ENCODE measurements around the gene STN1. TPM values are rescaled to one million over a fixed set of nuclear protein-coding genes. Genes with fewer than 3 reads are reported as not detected.

Gene STN1
- total RNA-seq, 1 experiment from 2014 or later: 74.7 TPM

GRCh38 chr10:103881416-103882284 lies 36.3 kb downstream of the STN1 start:
- no peaks in the 10 kb centered on the region for H3K79me2 ChIP-seq (ENCODE audit: insufficient read depth, low read length)
- POLR2A ChIA-PET: no interaction called here
- no peak overlapping the region for H2AFZ ChIP-seq (ENCODE audit: low read depth, low read length, poor library complexity, severe bottlenecking)
- intact Hi-C loops (cut with micrococcal nuclease): no loop called here
- H3K4me2 ChIP-seq (ENCODE audit: low read length): no peak overlapping the region
- no peak overlapping the region for H3K4me3 ChIP-seq (replicated peaks in 1 of 2; ENCODE audit: low read depth in 1 of 2, low read length in 2 of 2)
- H3K27ac ChIP-seq (ENCODE audit: low read depth, low read length): no peak overlapping the region
- BruUV-seq (replicated peaks): no TSS peak
- TF ChIP-seq TCF7L2 (IDR thresholded peaks at IDR 0.05; ENCODE audit: borderline replicate concordance, extremely low read depth, insufficient read depth, insufficient read length): no peak
- TF ChIP-seq EGR1 (IDR thresholded peaks at IDR 0.05; ENCODE audit: low read depth): no peak
- no peak for TF ChIP-seq ZNF274 (IDR thresholded peaks at IDR 0.05; ENCODE audit: low read depth, low read length)
- TF ChIP-seq CBX3 (IDR thresholded peaks at IDR 0.05; ENCODE audit: low read depth): no peak
- no peak for TF ChIP-seq SP1 (IDR thresholded peaks at IDR 0.05; ENCODE audit: low read depth)
- no peak for TF ChIP-seq SIN3A (IDR thresholded peaks at IDR 0.05; ENCODE audit: low read depth)
- no peak for TF ChIP-seq FOSL1 (IDR thresholded peaks at IDR 0.05; ENCODE audit: low read depth)
- no peak for TF ChIP-seq EZH2phosphoT487 (IDR thresholded peaks at IDR 0.05; ENCODE audit: borderline replicate concordance)
- no peak for TF ChIP-seq RAD21 (IDR thresholded peaks at IDR 0.05; ENCODE audit: low read depth)
- no peak for TF ChIP-seq POLR2AphosphoS5 (IDR thresholded peaks at IDR 0.05; ENCODE audit: low read depth, low read length)
- no peak for TF ChIP-seq ELF1 (IDR thresholded peaks at IDR 0.05; ENCODE audit: borderline replicate concordance, low read depth)
- no peak for TF ChIP-seq ATF3 (IDR thresholded peaks at IDR 0.05)
- no peak for TF ChIP-seq CEBPB (IDR thresholded peaks at IDR 0.05; ENCODE audit: low read depth)
- TF ChIP-seq CTCF (IDR thresholded peaks at IDR 0.05 in 2 of 3, conservative IDR thresholded peaks at IDR 0.05 in 1 of 3; ENCODE audit: borderline replicate concordance in 1 of 3, insufficient read depth in 1 of 3, low read depth in 2 of 3, low read length in 2 of 3): no peak
- no peak for TF ChIP-seq YY1 (IDR thresholded peaks at IDR 0.05; ENCODE audit: extremely low read depth, insufficient replicate concordance, low read depth, low read length)
- H3K9me3 ChIP-seq (ENCODE audit: control insufficient read depth in 1 of 2, insufficient read depth in 1 of 2, low read depth in 1 of 2, low read length in 2 of 2): no peaks in the 10 kb centered on the region
- no peaks in the 10 kb centered on the region for H3K27me3 ChIP-seq (ENCODE audit: insufficient read depth, low read length)
- no peaks in the 10 kb centered on the region for H3K4me1 ChIP-seq (ENCODE audit: control insufficient read depth in 1 of 2, insufficient read depth in 2 of 2, low read length in 2 of 2)
- ATAC-seq (no peak), DNase-seq (ENCODE audit: low read depth, low spot score) (no peak)
- H3K9ac ChIP-seq (ENCODE audit: low read length): no peak overlapping the region
- H4K20me1 ChIP-seq (ENCODE audit: insufficient read depth): no peaks in the 10 kb centered on the region
- RAD21 ChIA-PET (ENCODE audit: low non-redundant PET in 1 of 2, low total read pairs in 2 of 2, uncharacterized antibody in 2 of 2, unreplicated experiment in 2 of 2): no interaction called here
- peaks cover 6 to 44% of the 10 kb centered on the region in 2 experiments; a peak in 2 of 4 replicates for H3K36me3 ChIP-seq (ENCODE audit: control insufficient read depth in 1 of 2, insufficient read depth in 2 of 2, low read length in 2 of 2)
- CTCF ChIA-PET: no interaction called here
- no peaks in the 10 kb centered on the region for H3K9me2 ChIP-seq (ENCODE audit: insufficient read depth)
